GM18517 (cell line): ENCODE results near the gene CDC14B.
A peak's percentile ranks its signal among the peaks of the same experiment; 100 is the strongest.

Source experiments
- ATAC-seq: cut with Tn5 transposase; IDR thresholded peaks from one replicate; pipeline ENCODE4 v1.9.1; 2021; ENCODE audit warnings: mild to moderate bottlenecking, moderate library complexity; ENCODE audit not compliant: unreplicated experiment

CDC14B gene

DNA sequence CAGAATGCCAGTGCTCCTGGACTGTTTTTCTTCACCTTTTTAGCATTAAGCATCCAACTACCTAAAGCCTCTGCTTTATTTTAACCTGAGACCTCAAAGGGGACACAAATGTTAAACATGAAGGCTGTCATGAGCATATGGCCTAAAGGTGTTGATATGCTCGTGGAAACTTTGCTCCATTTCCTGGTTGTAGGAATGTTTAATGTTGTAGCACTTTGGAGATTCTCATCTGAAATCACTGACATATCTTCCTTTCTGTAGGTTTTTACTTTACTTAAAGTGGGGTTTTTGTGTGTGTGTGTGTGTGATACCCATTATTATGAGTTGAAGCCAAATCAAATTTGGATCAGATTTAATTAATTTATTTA lies 132.6 kb downstream of the CDC14B start:
- no peak for ATAC-seq

- no peak for ATAC-seq
Measured at GRCh38 chr9:96486386-96487028, 133.1 kb downstream of the CDC14B start.

- ATAC-seq = no peak
Measured at GRCh38 chr9:96485280-96485679, 134.4 kb downstream of the CDC14B start.

GRCh38 chr9:96484521-96484931 lies 135.1 kb downstream of the CDC14B start:
- peak; percentile 96 for ATAC-seq

DNA sequence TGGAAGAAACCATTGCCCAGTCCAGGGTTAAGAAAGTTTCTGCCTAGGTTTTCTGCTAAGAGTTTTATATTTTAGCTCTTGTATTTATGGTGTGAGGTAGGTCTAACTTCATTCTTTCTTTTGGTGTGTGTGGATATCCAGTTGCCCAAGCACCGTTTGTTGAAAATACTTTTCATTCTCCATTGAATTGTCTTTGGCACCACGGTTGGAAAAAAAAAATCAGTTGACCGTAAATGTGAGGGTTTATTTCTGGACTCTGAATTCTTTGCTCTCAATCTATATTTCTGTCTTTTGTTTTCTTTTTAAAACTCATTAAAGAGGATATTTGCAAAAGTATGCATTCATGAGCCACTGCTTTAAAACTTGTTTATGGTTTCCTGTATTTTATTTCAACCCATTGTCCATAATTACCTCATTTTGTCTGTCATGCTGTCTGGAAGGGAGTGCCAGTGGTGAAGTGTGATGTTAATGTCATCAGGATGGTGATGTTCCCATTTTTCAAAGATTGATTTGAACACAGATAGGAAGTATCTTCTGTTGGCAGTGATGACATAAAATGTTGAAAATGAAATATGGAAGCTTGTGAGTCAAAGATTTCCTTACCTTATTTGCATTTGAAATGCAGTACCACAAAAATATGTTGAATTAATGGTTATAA lies 135.8 kb downstream of the CDC14B start:
- no peak for ATAC-seq

DNA sequence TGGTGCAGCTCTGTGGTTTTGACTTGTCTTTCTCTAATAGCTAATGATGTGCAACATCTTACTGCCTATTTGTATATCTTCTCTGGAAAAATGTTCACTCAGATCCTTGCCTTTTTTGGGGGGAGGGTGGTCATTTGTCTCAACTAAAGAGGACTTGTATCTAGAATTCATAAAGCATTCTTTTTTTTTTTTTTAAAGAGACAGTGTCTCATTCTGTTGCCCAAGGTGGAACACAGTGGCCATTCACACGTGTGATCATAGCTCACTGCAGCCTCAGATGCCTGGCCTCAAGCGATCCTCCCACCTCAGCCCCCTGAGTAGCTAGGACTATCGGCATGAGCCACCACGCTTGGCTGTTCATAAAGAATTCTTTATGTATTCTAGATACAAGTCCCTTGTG lies 136.4 kb downstream of the CDC14B start:
- ATAC-seq = no peak

- ATAC-seq = no peak
Measured at GRCh38 chr9:96482476-96482875, 137.2 kb downstream of the CDC14B start.

DNA sequence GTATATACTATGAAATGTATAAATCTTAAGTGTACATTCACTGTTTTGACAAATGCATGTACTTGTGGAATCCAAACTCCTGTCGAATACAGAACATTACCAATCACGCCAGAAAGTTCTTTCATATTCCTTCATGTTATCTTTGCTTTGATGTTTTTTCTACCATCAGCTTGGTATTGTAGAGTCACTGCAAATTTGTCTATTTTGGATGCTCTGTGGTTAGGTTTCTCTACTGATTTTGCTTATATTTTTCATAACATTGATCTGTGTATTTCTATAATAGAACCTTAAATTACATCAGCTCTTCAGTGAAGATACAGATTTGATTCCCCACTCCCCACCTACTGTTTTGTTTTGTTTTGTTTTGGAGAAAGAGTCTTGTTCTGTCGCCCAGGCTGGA lies 138.9 kb downstream of the CDC14B start:
- no peak for ATAC-seq

DNA sequence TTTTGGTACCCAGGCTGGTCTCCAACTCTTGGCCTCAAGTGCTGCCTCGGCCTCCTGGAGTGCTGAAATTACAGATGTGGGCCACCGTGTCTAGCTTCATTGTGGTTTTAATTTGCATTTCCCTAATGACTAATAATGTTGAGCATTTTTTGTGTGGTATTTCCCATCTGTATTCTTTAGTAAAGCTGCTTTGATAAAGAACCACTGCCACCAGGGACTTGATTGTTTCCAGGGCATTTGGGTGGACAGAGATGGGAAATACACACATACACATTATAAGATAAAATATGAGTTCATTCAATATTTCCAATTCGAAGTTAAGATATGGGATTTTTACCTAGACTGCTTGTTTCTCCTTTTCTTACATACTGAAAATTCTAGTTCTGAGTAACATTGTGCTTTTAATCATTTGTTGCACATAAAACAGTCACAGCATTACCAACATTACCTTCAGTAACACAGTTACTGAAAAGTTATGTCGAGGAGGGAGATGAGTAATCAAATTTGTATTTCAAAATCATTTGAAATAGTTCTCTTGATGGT lies 140.7 kb downstream of the CDC14B start:
- peak; percentile 77 for ATAC-seq

- no peak for ATAC-seq
Measured at GRCh38 chr9:96476591-96476990, 143.1 kb downstream of the CDC14B start.

DNA sequence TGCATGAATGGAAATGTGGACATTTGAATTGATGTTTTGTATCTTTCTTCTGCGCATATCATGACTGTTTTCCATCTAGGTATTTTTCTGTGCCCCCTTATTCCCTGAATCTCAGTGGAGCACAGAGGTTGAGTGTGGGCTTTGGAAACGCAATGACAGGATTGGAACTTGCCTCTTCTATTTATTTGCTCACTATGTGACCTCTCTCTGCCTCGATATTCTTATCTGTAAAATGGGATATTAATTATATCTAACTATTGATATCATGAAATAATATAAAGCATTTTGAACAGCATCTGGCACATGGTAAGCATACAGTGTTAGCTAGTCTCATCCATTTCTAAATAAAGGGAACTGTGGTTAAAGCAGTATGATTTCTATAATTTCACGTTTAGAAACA lies 143.6 kb downstream of the CDC14B start:
- no peak for ATAC-seq

DNA sequence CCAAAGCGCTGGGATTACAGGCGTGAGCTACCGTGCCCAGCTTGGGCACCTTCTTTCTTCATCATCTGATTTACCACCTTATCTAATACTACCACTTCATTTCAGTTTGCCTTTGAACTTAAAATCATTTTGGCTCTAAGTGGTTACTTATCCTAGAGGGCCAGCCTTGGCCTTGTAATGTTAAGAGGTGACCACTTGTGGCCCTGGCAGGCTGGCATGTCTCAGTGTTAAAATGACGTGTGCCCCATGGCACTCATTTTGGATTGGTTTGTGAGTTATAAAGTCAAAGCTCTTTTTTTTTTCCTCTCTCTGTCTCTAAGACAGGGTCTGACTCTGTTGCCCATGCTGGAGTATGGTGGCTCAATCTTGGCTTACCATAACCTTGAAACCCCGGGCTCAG lies 151.9 kb downstream of the CDC14B start:
- no peak for ATAC-seq

DNA sequence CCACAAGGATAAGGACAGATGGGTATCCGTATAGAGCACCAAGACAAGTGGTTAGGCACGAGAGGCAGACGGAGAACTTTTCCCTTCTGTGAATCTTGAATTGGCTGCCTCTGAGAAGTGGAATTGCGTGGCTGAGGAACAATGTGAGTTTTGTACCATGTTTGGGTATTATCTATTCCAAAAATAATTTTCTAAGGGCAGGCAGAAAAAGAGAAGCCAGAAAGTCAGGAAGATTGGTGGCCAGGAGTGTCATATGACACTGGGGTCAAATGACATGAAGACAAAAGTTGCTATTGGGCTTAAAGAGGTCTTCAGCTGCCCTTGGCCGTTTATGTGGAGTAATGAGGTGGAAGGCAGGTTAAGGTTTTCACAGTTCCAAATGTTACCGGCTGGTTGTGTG lies 155.2 kb downstream of the CDC14B start:
- ATAC-seq = no peak

- ATAC-seq = no peak
Measured at GRCh38 chr9:96462541-96462940, 157.1 kb downstream of the CDC14B start.

DNA sequence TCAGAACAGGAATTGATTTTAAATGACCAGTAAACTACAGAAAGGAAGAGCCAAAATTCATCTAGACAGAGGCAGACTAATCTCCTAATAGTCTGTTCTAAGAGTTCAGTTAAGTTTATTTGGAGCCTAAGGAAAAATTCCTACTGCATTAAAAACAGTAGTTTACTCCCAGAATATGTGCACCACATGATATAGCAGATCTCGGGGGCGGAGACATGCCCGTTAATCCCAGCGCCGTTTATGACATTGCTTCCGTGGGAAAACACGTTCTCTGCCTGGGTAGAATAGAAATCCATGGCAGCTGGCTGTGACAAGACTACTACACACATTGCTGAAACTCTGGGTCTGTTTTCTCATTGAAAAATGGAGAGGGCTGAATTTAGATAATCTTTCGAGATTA lies 158.3 kb downstream of the CDC14B start:
- no peak for ATAC-seq

GRCh38 chr9:96460882-96461281 lies 158.8 kb downstream of the CDC14B start:
- ATAC-seq = no peak

DNA sequence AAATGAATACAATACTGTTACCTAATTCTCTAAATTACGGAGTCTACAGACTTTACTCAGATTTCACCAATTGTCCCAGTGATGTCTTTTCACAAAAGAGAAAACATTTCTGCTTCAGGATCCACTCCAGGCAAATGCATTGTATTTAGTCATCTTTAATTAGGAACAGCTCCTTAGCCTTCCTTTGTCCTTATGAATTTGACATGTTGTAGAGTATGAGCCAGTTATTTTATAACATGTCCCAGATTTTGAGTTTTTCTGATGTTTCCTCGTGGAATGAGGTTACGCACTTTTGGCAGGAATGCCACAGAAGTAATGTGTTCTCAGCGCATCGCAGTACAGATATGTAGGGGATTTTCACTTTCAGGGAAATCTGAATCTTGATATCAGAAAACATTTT lies 159.2 kb downstream of the CDC14B start:
- ATAC-seq = no peak

- no peak for ATAC-seq
Measured at GRCh38 chr9:96459268-96460007, 160.2 kb downstream of the CDC14B start.

DNA sequence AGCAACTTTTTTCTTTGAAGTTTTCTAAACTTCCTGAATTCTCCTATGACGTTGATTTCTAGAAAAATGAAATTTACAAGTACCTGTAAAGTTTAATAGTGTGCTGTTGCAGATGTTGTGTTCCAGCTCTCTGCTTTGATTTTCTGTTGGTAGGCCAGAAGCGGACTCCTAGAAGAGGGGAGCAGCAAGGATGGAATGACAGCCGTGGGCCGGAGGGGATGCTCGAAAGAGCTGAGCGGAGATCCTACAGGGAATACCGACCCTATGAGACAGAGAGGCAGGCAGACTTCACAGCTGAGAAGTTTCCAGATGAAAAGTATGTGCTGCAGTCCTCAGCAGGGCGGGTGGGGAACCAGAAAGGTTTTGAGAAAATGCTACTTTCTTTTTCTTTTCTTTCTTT lies 161.4 kb downstream of the CDC14B start:
- no peak for ATAC-seq

DNA sequence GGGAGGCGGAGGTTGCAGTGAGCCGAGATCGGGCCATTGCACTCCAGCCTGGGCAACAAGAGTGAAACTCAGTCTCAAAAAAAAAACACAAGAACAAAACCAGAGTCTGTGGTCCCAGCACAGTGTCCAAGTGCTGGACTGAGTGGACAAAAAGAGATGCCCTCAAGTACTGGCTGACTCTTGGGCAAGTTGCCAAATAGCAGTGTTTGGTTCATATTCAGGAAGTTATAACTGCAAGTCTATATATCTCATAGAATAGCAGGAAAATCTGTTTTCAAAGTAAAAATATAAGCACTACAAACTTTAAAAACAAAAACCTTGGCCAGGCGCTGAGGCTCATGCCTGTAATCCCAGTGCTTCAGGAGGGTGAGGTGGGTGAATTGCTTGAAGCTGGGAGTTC lies 162.4 kb downstream of the CDC14B start:
- ATAC-seq = no peak

DNA sequence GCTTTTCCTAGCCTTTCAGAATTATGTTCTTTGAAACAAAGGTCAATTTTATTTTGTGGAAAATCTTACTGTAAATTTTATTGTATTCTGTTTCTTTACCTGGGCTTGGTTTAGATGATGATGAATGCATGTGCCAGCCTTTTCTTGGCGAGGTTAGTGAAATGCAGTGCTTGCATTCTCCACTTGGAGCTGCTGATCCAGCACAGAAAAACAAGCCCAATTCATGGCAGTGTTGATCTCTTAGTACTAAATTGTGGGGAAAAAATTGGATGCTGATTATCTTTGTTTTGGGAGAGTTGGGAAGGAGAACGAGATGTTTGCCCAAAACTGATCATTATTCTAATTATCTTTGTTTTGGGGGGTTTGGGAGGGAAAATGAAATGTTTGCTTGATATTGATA lies 166.0 kb downstream of the CDC14B start:
- ATAC-seq = no peak
